ENCODE results near the gene PYDC1.

PYDC1 gene

GRCh38 chr16:31193874-31194273 lies 23.1 kb downstream of the PYDC1 start:
- peaks cover 41% of the 10 kb centered on the region for H3K79me2 ChIP-seq (ENCODE audit: low read length)
- no peaks in the 10 kb centered on the region for H3K9me3 ChIP-seq (ENCODE audit: insufficient read depth, low read length)
- no peak overlapping the region for H2AFZ ChIP-seq (ENCODE audit: low read depth, low read length)
- peaks cover 81% of the 10 kb centered on the region for H4K20me1 ChIP-seq (ENCODE audit: insufficient read depth, low read length)
- H3K4me1 ChIP-seq (ENCODE audit: low read length): 0 out of 2 replicates have a peak, but pooled peaks cover 1% of the 10 kb centered on the region
- no peak overlapping the region for H3K27ac ChIP-seq (ENCODE audit: low read length)
- H3K9ac ChIP-seq (ENCODE audit: low read length): no peak overlapping the region
- H3K4me3 ChIP-seq (ENCODE audit: low read length): no peak overlapping the region
- no peak overlapping the region for H3K4me2 ChIP-seq (ENCODE audit: low read length)
- no peak for TF ChIP-seq EZH2phosphoT487 (IDR thresholded peaks at IDR 0.05; ENCODE audit: low read depth)
- no peak for TF ChIP-seq CTCF (IDR thresholded peaks at IDR 0.05; ENCODE audit: low read depth, low read length)
- no peaks in the 10 kb centered on the region for H3K27me3 ChIP-seq (ENCODE audit: low read depth, low read length)
- H3K36me3 ChIP-seq (replicated peaks; ENCODE audit: low read depth, low read length): peaks cover 74% of the 10 kb centered on the region

GRCh38 chr16:31192856-31193642 lies 23.9 kb downstream of the PYDC1 start:
- Histone ChIP-seq H3K4me1 (ENCODE audit: low read length) (0 out of 2 replicates have a peak, but pooled peaks cover 2% of the 10 kb centered on the region), H3K36me3 (replicated peaks; ENCODE audit: low read depth, low read length) (peaks cover 82% of the 10 kb centered on the region), H3K9ac (ENCODE audit: low read length) (no peak overlapping the region), H3K4me2 (ENCODE audit: low read length) (no peak overlapping the region), H3K4me3 (ENCODE audit: low read length) (no peak overlapping the region), H3K27ac (ENCODE audit: low read length) (no peak overlapping the region), H3K79me2 (ENCODE audit: low read length) (peaks cover 49% of the 10 kb centered on the region), H4K20me1 (ENCODE audit: insufficient read depth, low read length) (peaks cover 81% of the 10 kb centered on the region), H3K9me3 (ENCODE audit: insufficient read depth, low read length) (no peaks in the 10 kb centered on the region), H3K27me3 (ENCODE audit: low read depth, low read length) (no peaks in the 10 kb centered on the region), H2AFZ (ENCODE audit: low read depth, low read length) (no peak overlapping the region)
- no peak for TF ChIP-seq CTCF (IDR thresholded peaks at IDR 0.05; ENCODE audit: low read depth, low read length)
- no peak for TF ChIP-seq EZH2phosphoT487 (IDR thresholded peaks at IDR 0.05; ENCODE audit: low read depth)

GRCh38 chr16:31191697-31192428 lies 25.1 kb downstream of the PYDC1 start:
- Histone ChIP-seq H2AFZ (ENCODE audit: low read depth, low read length) (no peak overlapping the region), H3K9me3 (ENCODE audit: insufficient read depth, low read length) (no peaks in the 10 kb centered on the region), H4K20me1 (ENCODE audit: insufficient read depth, low read length) (peaks cover 89% of the 10 kb centered on the region), H3K9ac (ENCODE audit: low read length) (no peak overlapping the region), H3K4me3 (ENCODE audit: low read length) (no peak overlapping the region), H3K27me3 (ENCODE audit: low read depth, low read length) (no peaks in the 10 kb centered on the region), H3K4me2 (ENCODE audit: low read length) (no peak overlapping the region), H3K36me3 (replicated peaks; ENCODE audit: low read depth, low read length) (peaks cover 94% of the 10 kb centered on the region), H3K4me1 (ENCODE audit: low read length) (0 out of 2 replicates have a peak, but pooled peaks cover 2% of the 10 kb centered on the region), H3K27ac (ENCODE audit: low read length) (no peak overlapping the region), H3K79me2 (ENCODE audit: low read length) (peaks cover 61% of the 10 kb centered on the region)
- no peak for TF ChIP-seq CTCF (IDR thresholded peaks at IDR 0.05; ENCODE audit: low read depth, low read length)
- TF ChIP-seq EZH2phosphoT487 (IDR thresholded peaks at IDR 0.05; ENCODE audit: low read depth): no peak

GRCh38 chr16:31190818-31191444 lies 26.0 kb downstream of the PYDC1 start:
- Histone ChIP-seq H3K4me3 (ENCODE audit: low read length) (no peak overlapping the region), H3K27ac (ENCODE audit: low read length) (no peak overlapping the region), H3K27me3 (ENCODE audit: low read depth, low read length) (no peaks in the 10 kb centered on the region), H3K4me2 (ENCODE audit: low read length) (no peak overlapping the region), H3K9me3 (ENCODE audit: insufficient read depth, low read length) (no peaks in the 10 kb centered on the region), H3K9ac (ENCODE audit: low read length) (no peak overlapping the region), H4K20me1 (ENCODE audit: insufficient read depth, low read length) (peaks cover 94% of the 10 kb centered on the region), H3K4me1 (ENCODE audit: low read length) (0 out of 2 replicates have a peak, but pooled peaks cover 2% of the 10 kb centered on the region), H3K36me3 (replicated peaks; ENCODE audit: low read depth, low read length) (peaks cover 99% of the 10 kb centered on the region), H2AFZ (ENCODE audit: low read depth, low read length) (no peak overlapping the region), H3K79me2 (ENCODE audit: low read length) (peaks cover 70% of the 10 kb centered on the region)
- TF ChIP-seq EZH2phosphoT487 (IDR thresholded peaks at IDR 0.05; ENCODE audit: low read depth): no peak
